ENCODE results near the gene CC2D1B.
"Not testable (repeated sequence)": the region's sequence is repeated elsewhere in the genome, so short reads cannot be mapped to it uniquely, and the experiment has no call there.

CC2D1B gene

GRCh38 chr1:52365746-52366516 is at the start of gene CC2D1B:
Gene CC2D1B (minus strand): TSS chr1:52366205. CDS start chr1:52364620, 1,585 bp downstream.
- peak; percentile 100 for DNase-seq

GRCh38 chr1:52414942-52415341 is 48.9 kb upstream of the CC2D1B start:
- DNase-seq: no peak

- no peak for DNase-seq
Measured at GRCh38 chr1:52413410-52413989, 47.5 kb upstream of the CC2D1B start.

- no peak for DNase-seq
Measured at GRCh38 chr1:52404975-52405338, 39.0 kb upstream of the CC2D1B start.

- DNase-seq: peak; percentile 97
Measured at GRCh38 chr1:52404116-52404974, 38.3 kb upstream of the CC2D1B start, which contains the start of the genes ORC1 and PRPF38A. Gene ORC1 (minus strand): TSS chr1:52404423. CDS start chr1:52402223, 2,200 bp downstream. Gene PRPF38A (plus strand): TSS chr1:52404602. CDS start chr1:52404750, 148 bp downstream.

- DNase-seq: peak; percentile 37 to 64
Measured at GRCh38 chr1:52403566-52404115, 37.6 kb upstream of the CC2D1B start.

- DNase-seq: no peak
Measured at GRCh38 chr1:52402860-52403240, 36.8 kb upstream of the CC2D1B start.

GRCh38 chr1:52400131-52400530 is 34.1 kb upstream of the CC2D1B start:
- no peak for DNase-seq

- no peak for DNase-seq
Measured at GRCh38 chr1:52399629-52400028, 33.6 kb upstream of the CC2D1B start.

- no peak for DNase-seq
Measured at GRCh38 chr1:52393174-52393573, 27.2 kb upstream of the CC2D1B start.

- no peak for DNase-seq
Measured at GRCh38 chr1:52386458-52386857, 20.5 kb upstream of the CC2D1B start.

- DNase-seq: no peak
Measured at GRCh38 chr1:52385376-52385775, 19.4 kb upstream of the CC2D1B start.

- not testable (repeated sequence) for DNase-seq
Measured at GRCh38 chr1:52369851-52370250, 3.8 kb upstream of the CC2D1B start.

GRCh38 chr1:52368383-52369172 is 2.6 kb upstream of the CC2D1B start:
- peak; percentile 50 to 69 for DNase-seq

GRCh38 chr1:52367272-52367671 is 1.3 kb upstream of the CC2D1B start:
- DNase-seq: no peak

- no peak for DNase-seq
Measured at GRCh38 chr1:52366517-52366827, 467 bp upstream of the CC2D1B start.

GRCh38 chr1:52365071-52365745 is 797 bp downstream of the CC2D1B start:
- DNase-seq: peak; percentile 24 to 29

- no peak for DNase-seq
Measured at GRCh38 chr1:52364235-52364839, 1.7 kb downstream of the CC2D1B start.

- no peak for DNase-seq
Measured at GRCh38 chr1:52360595-52360968, 5.4 kb downstream of the CC2D1B start.

- DNase-seq: no peak
Measured at GRCh38 chr1:52359676-52360594, 6.1 kb downstream of the CC2D1B start.

Measured in CD4-positive, alpha-beta T cell treated with Interferon alpha-2 for 1 hour (primary cell).